Endothelial cell of umbilical vein (primary cell): ENCODE measurements around the gene PHLPP1. TPM values are rescaled to one million over a fixed set of nuclear protein-coding genes. Genes with fewer than 3 reads are reported as not detected.

Source experiments
- BruUV-seq: library from RNA; stranded (reverse); fragments of 400-500 nt; replicated peaks from 2 replicates; lab custom pipeline; 2021; lab: Mats Ljungman, UMichigan
- CTCF ChIA-PET: fragments of 300-600, 350-600 bp; sonication (Branson Sonifier 250); formaldehyde crosslinking; loops from one replicate; lab custom pipeline; 2021; ENCODE audit warnings: antibody characterized with exemption, inconsistent platforms; lab: Charles Lee
- POLR2A ChIA-PET: fragments of 300-600, 350-600 bp; sonication (Branson Sonifier 250); formaldehyde crosslinking; loops from one replicate; lab custom pipeline; 2021; ENCODE audit warnings: antibody characterized with exemption, inconsistent platforms; lab: Charles Lee
- DNase-seq: peaks from one replicate; pipeline ENCODE4 v3.0.0-alpha.2; 2011; ENCODE audit warnings: low read depth, low spot score
- FAIRE-seq: peaks from 2 replicates; lab custom pipeline; 2011; peaks lifted over from hg19 to GRCh38; lab: Jason Lieb, UNC
- H2AFZ ChIP-seq: 2 replicates; pipeline ENCODE4 v1.6.0; 2012; ENCODE audit warnings: low read depth, low read length, control low read depth, inconsistent platforms
- H3K27ac ChIP-seq: 2 replicates; pipeline ENCODE4 v1.5.1; 2011; ENCODE audit warnings: low read depth, mild to moderate bottlenecking, control low read depth, low read length, moderate library complexity; ENCODE audit not compliant: insufficient read depth
- H3K27me3 ChIP-seq, 2 experiments: 2 replicates each; pipeline versions ENCODE4 v1.6.0 to v1.6.1; 2011; ENCODE audit warnings: low read length in 2 of 2, mixed read lengths in 1 of 2; ENCODE audit not compliant: control insufficient read depth in 2 of 2, insufficient read depth in 2 of 2
- H3K36me3 ChIP-seq, 2 experiments: 2 replicates in 1 of 2; 3 replicates in 1 of 2; pipeline ENCODE4 v1.5.1; 2011; ENCODE audit warnings: low read length in 2 of 2, mild to moderate bottlenecking in 1 of 2, moderate library complexity in 1 of 2; ENCODE audit not compliant: control insufficient read depth in 2 of 2, insufficient read depth in 2 of 2; ENCODE audit errors: extremely low read depth in 1 of 2
- H3K4me1 ChIP-seq: 3 replicates; pipeline ENCODE4 v1.5.1; 2011; ENCODE audit warnings: mild to moderate bottlenecking, low read length; ENCODE audit not compliant: control insufficient read depth, insufficient read depth; ENCODE audit errors: extremely low read depth
- H3K4me2 ChIP-seq: 2 replicates; pipeline ENCODE4 v1.6.1; 2011; ENCODE audit warnings: low read length, control low read depth, mixed read lengths; ENCODE audit not compliant: insufficient read depth
- H3K4me3 ChIP-seq, 3 experiments: fragments of 200-600 bp in 1 of 3; sonication (generic), shearing (Covaris generic) in 1 of 3; replicated peaks in 1 of 3; 2 replicates each; pipeline ENCODE4 v1.5.1; 2011 to 2016; ENCODE audit warnings: control low read depth in 3 of 3, low read length in 3 of 3, mild to moderate bottlenecking in 2 of 3, inconsistent platforms in 1 of 3, low read depth in 1 of 3, moderate library complexity in 1 of 3; ENCODE audit not compliant: insufficient read depth in 1 of 3
- H3K79me2 ChIP-seq: 2 replicates; pipeline ENCODE4 v1.6.0; 2012; ENCODE audit warnings: low read length, inconsistent platforms; ENCODE audit not compliant: control insufficient read depth, insufficient read depth
- H3K9ac ChIP-seq: replicated peaks from 2 replicates; pipeline ENCODE3; 2011; ENCODE audit warnings: low read length, control low read depth; ENCODE audit not compliant: insufficient read depth; ENCODE audit errors: extremely low read depth
- H3K9me1 ChIP-seq: replicated peaks from 3 replicates; pipeline ENCODE4 v1.6.0; 2011; ENCODE audit warnings: mild to moderate bottlenecking, low read length; ENCODE audit not compliant: control insufficient read depth, insufficient read depth; ENCODE audit errors: extremely low read depth
- H3K9me3 ChIP-seq: replicated peaks from 2 replicates; pipeline ENCODE4 v1.5.1; 2012; ENCODE audit warnings: low read length, inconsistent platforms; ENCODE audit not compliant: control insufficient read depth, insufficient read depth
- H4K20me1 ChIP-seq: replicated peaks from 2 replicates; pipeline ENCODE3; 2011; ENCODE audit warnings: mild to moderate bottlenecking, low read length; ENCODE audit not compliant: control insufficient read depth, insufficient read depth; ENCODE audit errors: extremely low read depth
- CTCF ChIP-seq, 2 donors: IDR thresholded peaks; 1 replicate in 1 of 2; 2 replicates in 1 of 2; pipeline ENCODE4 v1.5.1; 2011; ENCODE audit warnings: low read length in 2 of 2, mild to moderate bottlenecking in 2 of 2, moderate library complexity in 2 of 2, control low read depth in 1 of 2, inconsistent platforms in 1 of 2, low read depth in 1 of 2; ENCODE audit not compliant: insufficient read depth in 1 of 2; ENCODE audit errors: extremely low read depth in 1 of 2
- EZH2 ChIP-seq: IDR thresholded peaks from 2 replicates; pipeline ENCODE4 v1.6.1; 2012; ENCODE audit warnings: borderline replicate concordance, low read depth, mild to moderate bottlenecking, moderate library complexity, low read length, inconsistent platforms; ENCODE audit not compliant: severe bottlenecking
- FOS ChIP-seq: IDR thresholded peaks from 2 replicates; pipeline ENCODE4 v1.6.1; 2011; ENCODE audit warnings: mild to moderate bottlenecking, low read length, moderate library complexity, borderline replicate concordance; ENCODE audit not compliant: insufficient read depth
- GATA2 ChIP-seq: IDR thresholded peaks from 2 replicates; pipeline ENCODE4 v1.7.0; 2011; ENCODE audit warnings: low read depth, mild to moderate bottlenecking, moderate library complexity, mixed read lengths, low read length; ENCODE audit not compliant: insufficient read length, insufficient read depth
- JUN ChIP-seq: IDR thresholded peaks from 2 replicates; pipeline ENCODE4 v1.6.1; 2011; ENCODE audit warnings: borderline replicate concordance, low read depth; ENCODE audit not compliant: insufficient read length, insufficient read depth
- MAX ChIP-seq: IDR thresholded peaks from 2 replicates; pipeline ENCODE4 v1.6.1; 2011; ENCODE audit not compliant: insufficient read depth, insufficient read length
- MYC ChIP-seq: IDR thresholded peaks from one replicate; pipeline ENCODE4 v1.6.1; 2011; ENCODE audit warnings: mild to moderate bottlenecking, low read depth, low read length
- POLR2A ChIP-seq: IDR thresholded peaks from 2 replicates; pipeline ENCODE4 v1.6.1; 2012; ENCODE audit warnings: low read depth, mild to moderate bottlenecking, control low read depth, low read length
- POLR2AphosphoS5 ChIP-seq: IDR thresholded peaks from 2 replicates; pipeline ENCODE4 v1.6.1; 2012; ENCODE audit warnings: low read depth, mild to moderate bottlenecking, control low read depth, low read length, moderate library complexity; ENCODE audit not compliant: insufficient read depth
- dilution Hi-C: fragments of 300-500 bp; cut with MboI; formaldehyde crosslinking; loops from one replicate; pipeline ENCODE4 v1.15.0; 2019; ENCODE audit warnings: low sequenced_read_pairs; ENCODE audit not compliant: extremely low pct_ligation_motif_present
- intact Hi-C: fragments of 100-400 bp; cut with micrococcal nuclease; formaldehyde crosslinking; loops from one replicate; pipeline ENCODE4 v1.10.0; 2022
- polyA plus RNA-seq, 4 experiments: library from polyadenylated mRNA; depleted of rRNA in 3 of 4; stranded (reverse) in 3 of 4; unstranded in 1 of 4; fragments of >200 nt; gene quantifications; 2 replicates each; pipeline versions ENCODE4 v1.2.1 to v1.2.3, GENCODE V29; 2011 to 2012; ENCODE audit warnings: missing spikeins in 1 of 4
- total RNA-seq: library from RNA; stranded (reverse); gene quantifications from 2 replicates; pipeline ENCODE4 v1.2.3, GENCODE V29; 2021

PHLPP1 gene
- total and polyA plus RNA-seq, 2 donors (not counting 3 experiments of a cell fraction or from before 2014, with no cell fraction given): 4.0 to 10.8 TPM

GRCh38 chr18:62812242-62812641, 96.9 kb downstream of the PHLPP1 start:
- Histone ChIP-seq H3K27ac (no peak overlapping the region), H3K9me1 (no peaks in the 10 kb centered on the region), H3K4me1 (no peaks in the 10 kb centered on the region), H3K4me3 (no peak overlapping the region), H2AFZ (no peak overlapping the region), H4K20me1 (no peaks in the 10 kb centered on the region), H3K79me2 (no peaks in the 10 kb centered on the region), H3K9me3 (no peaks in the 10 kb centered on the region), H3K36me3 (no peaks in the 10 kb centered on the region), H3K9ac (no peak overlapping the region), H3K4me2 (no peak overlapping the region), H3K27me3 (no peaks in the 10 kb centered on the region)
- dilution Hi-C loops (no loop called here), intact Hi-C loops (no loop called here)
- BruUV-seq: no TSS peak
- no peak for FAIRE-seq
- POLR2A ChIA-PET: no interaction called here
- no peak for TF ChIP-seq EZH2
- no peak for TF ChIP-seq JUN
- no peak for TF ChIP-seq GATA2
- no peak for TF ChIP-seq POLR2A
- no peak for TF ChIP-seq FOS
- no peak for TF ChIP-seq MAX
- TF ChIP-seq POLR2AphosphoS5: no peak
- TF ChIP-seq MYC: no peak
- no peak for TF ChIP-seq CTCF (IDR thresholded peaks at IDR 0.05; ENCODE audit: extremely low read depth in 1 of 2, insufficient read depth in 1 of 2, low read depth in 1 of 2, low read length in 2 of 2)
- no peak for DNase-seq
- CTCF ChIA-PET: interaction anchor here (1.0 to 1.5 kb wide), 2 partner anchors 17 to 43 kb away, joined by 3 read pairs; no protein-coding TSS in a partner anchor
